GM12865 (cell line): ENCODE data around the gene NSUN2.

Source experiments
- DNase-seq: peaks from one replicate; pipeline ENCODE4 v3.0.0; 2010; ENCODE audit warnings: low read depth
- H3K4me3 ChIP-seq: 2 replicates; pipeline ENCODE4 v1.5.1; 2011; ENCODE audit warnings: mild to moderate bottlenecking, low read depth, low read length, control low read depth
- CTCF ChIP-seq: IDR thresholded peaks from 2 replicates; pipeline ENCODE4 v1.5.1; 2011; ENCODE audit warnings: low read length, control low read depth, low read depth, inconsistent platforms; ENCODE audit not compliant: insufficient read depth; ENCODE audit errors: missing control alignments

NSUN2 gene

GRCh38 chr5:6593148-6594016, 39.5 kb downstream of the NSUN2 start:
- no peak overlapping the region for H3K4me3 ChIP-seq
- no peak for TF ChIP-seq CTCF
- no peak for DNase-seq

GRCh38 chr5:6592601-6593000, 40.2 kb downstream of the NSUN2 start:
- no peak for DNase-seq
- no peak overlapping the region for H3K4me3 ChIP-seq
- no peak for TF ChIP-seq CTCF

GRCh38 chr5:6591671-6592288, 41.1 kb downstream of the NSUN2 start:
- no peak for TF ChIP-seq CTCF
- no peak overlapping the region for H3K4me3 ChIP-seq
- DNase-seq = no peak

GRCh38 chr5:6590581-6590980, 42.3 kb downstream of the NSUN2 start:
- no peak overlapping the region for H3K4me3 ChIP-seq
- no peak for DNase-seq
- no peak for TF ChIP-seq CTCF

- H3K4me3 ChIP-seq = no peak overlapping the region
- no peak for TF ChIP-seq CTCF
- no peak for DNase-seq
Observed at GRCh38 chr5:6587171-6587570, 45.7 kb downstream of the NSUN2 start.

- DNase-seq = no peak
- no peak overlapping the region for H3K4me3 ChIP-seq
- no peak for TF ChIP-seq CTCF
Observed at GRCh38 chr5:6586647-6587042, 46.2 kb downstream of the NSUN2 start.
